DMS 273 treated with DMSO at 0.1 percent for 48 hours (cell line): ENCODE measurements around the gene AIG1.
A peak's percentile ranks its signal among the peaks of the same experiment; 100 is the strongest.
"Not testable (repeated sequence)": the region's sequence is repeated elsewhere in the genome, so short reads cannot be mapped to it uniquely, and the experiment has no call there.

Experiments
- DNase-seq: peaks from one replicate; lab custom pipeline; 2025; lab: John Stamatoyannopoulos, UW

The AIG1 gene

DNA sequence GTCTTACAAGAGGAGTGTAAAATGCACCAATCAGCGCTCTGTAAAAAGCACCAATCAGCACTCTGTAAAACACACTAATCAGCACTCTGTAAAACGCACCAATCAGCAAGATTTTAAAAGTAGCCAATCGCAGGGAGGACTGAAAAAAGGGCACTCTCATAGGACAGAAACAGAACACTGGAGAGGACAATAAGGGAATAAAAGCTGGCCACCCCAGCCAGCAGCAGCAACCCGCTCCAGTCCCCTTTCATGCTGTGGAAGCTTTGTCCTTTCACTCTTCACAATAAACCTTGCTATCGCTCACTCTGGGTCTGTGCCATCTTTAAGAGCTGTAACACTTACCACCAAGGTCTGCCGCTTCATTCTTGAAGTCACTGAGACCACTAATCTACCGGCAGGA lies 1.7 kb upstream of the AIG1 start:
- no peak for DNase-seq

DNA sequence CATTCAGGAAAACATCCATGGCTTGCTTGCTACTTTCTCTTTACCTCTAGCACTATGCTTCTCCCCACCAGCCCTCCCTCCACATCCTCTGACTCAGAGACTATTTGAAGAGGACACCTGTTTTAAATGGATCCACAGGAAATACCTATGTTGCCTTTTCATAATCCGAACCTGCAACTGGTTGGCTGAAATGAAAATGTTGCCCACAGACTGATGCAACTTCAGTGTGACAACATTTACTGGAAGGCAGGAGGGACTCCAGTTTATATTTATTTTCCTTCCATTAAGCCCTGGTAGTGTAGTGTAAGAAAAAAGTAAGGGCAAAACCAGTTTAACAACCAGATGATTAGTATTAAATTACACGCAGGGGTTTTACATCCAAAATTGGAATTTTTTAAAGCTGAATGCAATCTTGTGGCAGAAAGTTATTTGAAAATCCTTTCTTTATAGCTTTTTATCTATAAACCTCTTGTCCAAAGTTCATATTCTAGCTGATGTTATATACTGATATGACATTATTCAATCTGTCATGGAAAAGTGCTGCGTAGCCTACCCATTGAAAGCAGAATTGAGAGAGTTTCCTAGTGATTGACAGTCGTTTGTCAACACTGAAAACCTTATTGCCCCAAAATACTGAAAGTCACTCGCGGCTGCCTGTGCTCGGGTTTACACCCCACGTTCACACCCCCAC lies 881 bp upstream of the AIG1 start:
- no peak for DNase-seq

DNA sequence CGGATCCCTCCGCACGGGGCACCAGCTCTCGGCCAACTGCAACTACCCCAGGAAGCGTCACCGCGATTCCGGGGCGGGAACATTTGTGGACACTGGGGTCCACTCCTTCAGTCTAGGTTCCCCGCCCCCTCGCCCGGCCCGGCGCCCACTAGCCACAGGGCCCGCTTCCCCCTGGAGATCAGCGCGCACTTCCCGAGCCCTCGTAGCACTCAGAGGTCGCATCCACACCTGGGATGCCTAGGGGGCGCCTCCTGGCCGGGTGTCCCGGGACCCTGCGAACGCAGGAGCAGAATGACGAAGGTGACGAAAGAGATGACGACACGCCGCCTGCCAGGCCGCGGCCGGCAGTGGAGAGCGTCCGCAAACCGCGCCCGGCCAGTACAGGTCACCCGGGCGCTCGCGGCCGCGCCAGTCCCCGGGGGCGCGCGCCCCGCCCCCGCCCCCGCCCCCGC lies 309 bp upstream of the AIG1 start:
- peak; percentile 45 for DNase-seq

DNA sequence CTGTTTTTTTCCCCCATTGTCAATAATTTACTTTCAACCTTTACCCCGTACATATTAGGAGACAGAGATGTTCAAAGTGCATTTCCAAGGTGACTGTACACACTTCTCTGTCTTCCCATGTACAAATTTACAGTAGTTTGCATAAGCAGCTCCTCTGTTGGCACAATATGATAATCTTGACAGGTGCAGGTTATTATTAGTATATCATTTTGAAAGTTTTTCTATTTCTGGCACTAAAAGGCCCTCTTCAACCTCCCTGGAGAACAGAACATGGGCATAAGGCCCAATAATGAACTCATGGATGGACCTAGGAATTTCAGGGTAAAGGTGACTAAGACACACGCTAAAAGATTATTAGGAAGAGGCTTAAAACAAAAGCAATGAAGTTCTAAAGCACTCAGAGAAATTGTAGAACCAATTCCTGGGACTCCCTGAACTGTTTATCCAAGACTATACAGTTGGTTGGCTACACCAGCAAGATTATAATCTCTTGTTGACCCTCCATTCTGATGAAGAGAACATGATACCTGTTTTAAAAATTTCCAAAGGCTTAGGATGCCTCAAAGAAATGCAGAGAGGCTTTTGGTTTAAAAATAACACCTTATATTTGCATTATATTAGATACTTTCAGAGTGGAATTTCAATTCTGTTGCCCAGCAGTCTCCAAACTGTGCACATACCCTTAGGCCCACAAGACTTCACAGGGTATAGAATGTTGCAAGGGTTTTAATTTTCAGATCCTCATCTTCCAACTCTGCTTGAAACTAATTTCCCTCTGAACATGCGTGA lies 1.1 kb downstream of the AIG1 start:
- DNase-seq: no peak

DNA sequence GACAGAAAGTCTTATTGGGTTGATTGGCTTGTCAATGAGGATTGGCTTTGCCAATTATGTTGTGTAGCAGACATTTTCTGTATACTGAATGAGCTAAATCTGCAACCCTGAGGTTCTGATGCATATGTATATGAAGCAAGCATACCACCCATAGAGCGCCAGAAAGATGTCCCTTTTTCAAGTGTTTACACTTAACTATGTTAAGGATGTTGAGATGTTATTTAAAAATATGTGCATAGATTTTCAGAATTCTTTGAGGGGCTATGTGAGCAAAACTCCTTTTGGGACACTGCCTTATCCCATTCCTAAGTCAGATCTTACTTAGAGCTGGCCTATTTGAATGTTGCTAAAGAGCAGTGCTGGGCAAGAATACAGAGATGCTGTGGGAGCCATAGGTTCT lies 1.9 kb downstream of the AIG1 start:
- DNase-seq: no peak

DNA sequence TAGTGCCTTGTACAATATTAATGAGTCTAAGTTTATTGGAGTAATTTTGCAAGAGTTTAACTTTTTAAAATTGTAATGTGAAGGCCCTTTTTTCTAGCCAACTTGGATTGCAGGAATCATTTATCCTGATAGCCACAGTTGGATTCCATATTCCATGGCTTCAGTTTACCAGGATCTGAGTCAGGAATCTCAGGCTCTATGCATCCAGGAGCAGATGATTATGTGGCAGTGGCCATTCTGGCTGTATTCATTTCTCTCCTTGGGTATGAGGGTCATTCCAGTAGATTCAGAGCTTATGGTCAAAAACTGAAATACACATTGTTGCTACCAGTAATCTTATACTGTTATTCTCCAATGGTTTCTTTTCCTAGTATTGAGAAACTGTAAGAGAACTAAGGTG lies 2.9 kb downstream of the AIG1 start:
- DNase-seq: no peak

DNA sequence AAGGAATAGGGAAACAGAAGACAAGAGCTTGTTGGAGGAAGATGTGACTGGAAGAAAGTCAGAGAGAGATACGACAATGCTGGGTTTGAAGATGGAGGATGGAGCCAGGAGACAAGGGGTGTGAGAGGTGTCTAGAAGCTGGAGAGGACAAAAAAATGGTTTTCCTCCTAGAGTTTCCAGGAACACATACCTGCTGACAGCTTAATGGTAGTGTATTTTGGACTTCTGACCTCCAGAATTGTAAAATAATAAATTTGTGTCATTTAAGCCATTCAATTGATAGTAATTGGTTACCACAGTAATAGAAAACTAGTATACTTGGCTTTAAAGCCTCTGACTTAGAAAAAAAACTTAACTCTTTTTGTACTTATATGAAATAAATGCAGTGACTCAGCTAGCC lies 3.6 kb downstream of the AIG1 start:
- no peak for DNase-seq

DNA sequence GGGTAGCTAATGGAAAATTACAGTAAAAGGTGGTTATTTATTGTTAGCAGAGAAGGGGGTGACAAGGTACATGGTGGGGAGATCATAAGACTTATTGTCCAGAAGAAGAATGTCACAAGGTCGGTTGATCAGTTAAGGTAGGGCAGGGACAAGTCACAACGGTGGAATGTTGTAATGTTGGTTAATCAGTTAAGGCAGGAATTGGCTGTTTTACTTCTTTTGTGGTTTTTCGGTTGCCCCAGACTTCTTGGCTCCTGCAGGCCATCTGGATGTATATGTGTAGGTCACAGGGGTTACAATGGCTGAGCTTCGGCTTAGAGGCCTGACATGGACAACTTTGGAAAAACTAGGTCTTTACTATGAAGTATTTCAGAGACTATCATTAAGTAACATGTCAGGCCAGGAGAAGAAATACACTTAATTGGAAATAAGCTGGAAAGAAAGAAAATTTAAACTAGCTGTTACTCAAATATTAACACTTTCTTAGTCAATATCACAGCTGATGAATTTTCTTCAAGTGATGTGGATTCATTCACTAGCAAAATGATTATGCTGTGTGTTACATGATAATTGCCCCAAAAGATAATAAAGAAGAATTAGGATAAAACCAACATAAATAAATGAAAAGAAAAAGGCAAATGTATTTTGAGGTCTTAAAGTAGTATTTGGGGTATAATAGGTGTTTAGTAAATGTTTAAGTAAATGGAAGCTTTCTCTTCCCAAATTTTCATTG lies 4.4 kb downstream of the AIG1 start:
- no peak for DNase-seq

DNA sequence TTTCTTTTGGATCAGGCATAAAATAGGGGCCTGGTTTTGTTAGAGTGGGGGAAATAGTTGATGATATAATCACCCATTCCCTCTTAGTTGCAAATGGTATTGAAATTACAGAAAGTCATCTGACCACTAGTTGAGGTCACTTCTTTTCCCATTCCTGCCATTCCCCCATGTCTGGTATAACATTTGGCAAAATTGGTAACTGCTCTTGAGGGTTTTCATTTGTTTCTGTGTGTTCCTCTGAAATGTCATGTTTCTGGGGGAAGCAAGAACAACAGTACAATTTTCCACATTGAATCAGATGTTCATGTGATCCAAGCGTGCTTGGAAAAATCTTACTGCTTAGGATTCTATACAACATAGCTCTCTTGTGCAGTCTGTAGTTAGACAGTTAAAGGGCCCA lies 7.3 kb downstream of the AIG1 start:
- DNase-seq: no peak

DNA sequence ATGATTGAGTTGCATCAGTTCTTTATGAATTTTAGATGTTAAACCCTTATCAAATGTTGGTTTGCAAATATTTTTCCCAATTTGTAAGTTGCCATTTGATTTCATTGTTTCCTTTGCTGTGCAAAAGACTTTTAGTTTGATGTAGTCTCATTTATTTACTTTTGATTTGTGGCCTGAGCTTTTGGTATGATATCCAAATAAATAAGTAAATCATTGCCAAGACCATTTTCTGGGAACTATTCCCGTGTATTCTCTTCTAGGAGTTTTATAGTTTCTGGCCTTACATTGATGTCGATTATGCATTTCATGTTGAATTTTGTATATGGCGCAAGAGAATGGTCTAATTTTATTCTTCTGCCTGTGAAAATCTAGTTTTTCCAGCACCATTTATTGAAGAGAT lies 13.4 kb downstream of the AIG1 start:
- DNase-seq: no peak

DNA sequence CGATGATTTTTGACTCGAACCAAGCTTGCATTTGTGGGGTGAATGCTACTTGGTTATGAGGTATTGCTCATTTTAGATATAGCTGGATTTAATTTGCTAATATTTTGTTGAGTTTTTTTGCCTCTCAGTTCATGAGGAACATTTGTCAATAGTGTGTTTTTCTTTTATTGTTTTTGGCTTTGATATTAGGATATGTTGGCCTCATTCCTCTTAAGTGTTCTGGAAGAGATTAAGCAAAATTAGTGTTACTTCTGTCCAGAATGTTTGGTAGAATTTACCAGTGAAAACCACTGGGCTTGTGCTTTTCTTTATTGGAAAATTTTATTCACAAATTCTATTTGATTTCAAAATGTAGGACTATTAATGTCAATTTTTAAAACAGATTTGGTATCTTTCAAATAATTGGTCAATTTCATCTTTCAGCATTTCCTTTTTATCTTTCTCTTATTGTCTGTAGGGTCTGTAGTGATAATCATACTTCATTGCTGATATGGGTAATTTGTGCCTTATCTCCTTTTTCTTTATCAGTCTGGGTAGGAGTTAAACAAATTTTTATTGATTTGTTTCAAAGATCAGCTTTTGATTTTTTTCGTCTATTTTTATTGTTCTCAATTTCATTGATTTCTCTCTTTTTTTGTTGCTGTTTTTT lies 14.1 kb downstream of the AIG1 start:
- no peak for DNase-seq

DNA sequence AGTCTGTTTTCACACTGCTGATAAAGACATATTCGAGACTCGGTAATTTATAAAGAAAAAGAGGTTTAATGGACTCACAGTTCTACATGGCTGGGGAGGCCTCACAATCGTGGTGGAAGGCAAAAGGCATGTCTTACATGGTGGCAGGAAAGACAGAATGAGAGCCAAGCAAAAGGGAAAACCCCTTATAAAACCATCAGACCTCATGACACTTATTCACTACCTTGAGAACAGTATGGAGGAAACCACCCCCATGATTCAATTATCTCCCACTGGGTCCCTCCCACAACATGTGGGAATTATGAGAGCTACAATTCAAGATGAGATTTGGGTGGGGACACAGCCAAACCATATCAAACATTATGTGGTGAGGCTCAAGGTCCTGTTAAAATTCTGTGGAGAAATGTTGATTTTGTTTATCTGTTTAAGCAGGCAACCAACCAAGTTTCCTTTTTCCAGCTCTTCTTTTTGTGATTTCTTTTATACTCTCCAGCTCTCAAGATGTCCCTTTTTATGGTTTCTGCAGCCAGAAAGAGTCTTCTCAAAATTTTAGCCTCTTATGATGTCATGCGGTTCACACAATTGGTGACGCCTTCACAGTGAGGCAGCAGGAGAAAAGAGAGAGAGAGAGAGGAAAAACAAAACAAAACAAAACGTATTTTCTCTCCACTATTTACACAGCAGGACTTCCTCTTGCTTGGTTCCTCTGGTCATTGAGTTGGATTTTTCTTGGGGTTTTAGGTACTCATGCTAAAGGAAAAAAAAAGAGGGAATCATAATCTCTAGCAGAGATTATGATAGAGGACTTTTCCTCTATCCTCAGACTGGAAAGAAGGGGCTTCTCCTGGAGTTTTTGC lies 18.0 kb downstream of the AIG1 start:
- DNase-seq: no peak

DNA sequence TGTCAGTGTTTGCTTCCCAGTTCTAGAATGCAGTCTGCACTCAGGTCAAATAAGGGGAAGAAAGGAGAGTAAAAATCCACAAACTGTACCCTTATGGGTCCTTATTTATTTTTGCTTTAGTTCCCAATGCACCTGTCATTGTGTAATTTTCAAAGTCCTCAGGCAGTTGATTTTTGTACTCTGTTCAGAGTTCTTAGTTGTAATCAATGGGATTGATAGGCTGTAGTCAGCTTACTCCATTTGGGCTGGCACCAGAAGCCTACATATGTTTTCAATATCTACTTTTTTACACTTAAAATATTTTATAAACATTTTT lies 18.6 kb downstream of the AIG1 start:
- no peak for DNase-seq

DNA sequence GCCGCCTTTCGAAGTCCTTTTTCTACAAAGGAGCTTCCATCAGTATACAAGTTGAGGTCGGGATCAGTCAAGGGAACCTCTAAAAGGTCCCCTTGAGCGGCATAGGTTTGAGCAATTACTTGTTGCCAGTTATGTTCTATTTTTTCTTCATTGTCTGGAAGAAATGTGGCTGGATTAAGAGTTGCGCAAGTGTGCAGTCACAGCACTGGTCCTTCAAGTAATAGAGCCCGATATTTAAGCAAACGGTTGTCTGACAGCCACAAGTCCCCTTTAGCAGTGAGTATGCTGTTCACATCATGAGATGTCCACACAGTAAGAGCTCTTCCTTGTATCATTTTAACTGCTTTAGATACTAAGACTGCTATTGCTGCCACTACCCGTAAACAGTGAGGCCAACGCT lies 21.6 kb downstream of the AIG1 start:
- not testable (repeated sequence) for DNase-seq

DNA sequence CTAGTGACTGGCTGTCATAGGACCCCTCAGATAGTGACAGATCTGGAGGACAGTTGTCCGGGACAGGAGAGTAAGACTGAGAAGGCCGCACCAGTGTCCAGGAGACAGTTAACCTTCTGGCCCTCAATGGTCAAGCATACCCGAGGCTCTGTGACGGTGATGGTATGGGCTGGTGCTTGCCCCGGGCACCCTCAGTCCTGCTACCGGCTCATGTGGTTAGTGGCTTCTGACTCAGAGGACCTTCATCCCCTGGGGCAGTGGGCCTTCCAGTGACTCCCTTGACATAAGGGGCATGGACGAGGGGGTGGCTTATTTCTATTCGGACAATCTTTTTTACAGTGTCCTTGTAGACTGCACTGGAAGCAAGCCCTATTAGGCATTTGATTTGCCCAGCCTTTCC lies 23.3 kb downstream of the AIG1 start:
- not testable (repeated sequence) for DNase-seq

DNA sequence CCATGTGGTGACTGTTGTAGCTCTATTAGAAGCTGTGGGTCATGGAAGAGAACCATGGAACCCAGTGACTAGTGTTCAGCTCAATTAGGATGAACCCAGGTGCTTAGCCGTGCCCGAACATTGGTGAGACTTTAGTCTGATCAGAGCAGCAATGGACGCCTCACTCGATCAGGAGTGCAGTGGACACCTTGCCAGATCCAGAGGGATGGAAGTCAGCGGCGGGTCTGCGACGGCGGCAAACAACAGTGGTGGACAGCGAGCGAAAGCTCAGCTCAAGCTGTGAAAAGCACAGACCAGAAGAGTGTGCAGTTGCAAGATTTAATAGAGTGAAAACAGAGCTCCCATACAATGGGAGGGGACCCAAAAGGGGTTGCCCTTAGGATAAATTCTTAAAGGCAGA lies 26.6 kb downstream of the AIG1 start:
- not testable (repeated sequence) for DNase-seq

DNA sequence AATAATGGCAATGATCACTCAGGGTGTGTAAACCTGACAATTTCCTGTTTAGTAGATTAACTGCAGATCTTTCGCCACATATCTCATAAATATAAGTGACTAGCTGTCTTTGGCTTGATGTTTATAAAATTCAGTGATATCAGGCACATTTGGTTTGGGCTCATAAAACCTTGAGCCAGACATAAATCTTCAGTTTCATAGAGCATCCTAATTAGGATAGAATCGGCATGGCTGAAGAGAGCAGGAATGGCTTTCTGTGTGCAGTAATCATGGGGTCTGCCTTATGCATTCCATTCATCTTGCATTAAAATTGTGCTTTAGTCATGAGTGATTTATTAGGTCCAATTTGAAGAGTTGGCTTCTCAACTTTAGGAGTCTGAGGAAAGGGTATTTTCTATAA lies 27.2 kb downstream of the AIG1 start:
- no peak for DNase-seq

DNA sequence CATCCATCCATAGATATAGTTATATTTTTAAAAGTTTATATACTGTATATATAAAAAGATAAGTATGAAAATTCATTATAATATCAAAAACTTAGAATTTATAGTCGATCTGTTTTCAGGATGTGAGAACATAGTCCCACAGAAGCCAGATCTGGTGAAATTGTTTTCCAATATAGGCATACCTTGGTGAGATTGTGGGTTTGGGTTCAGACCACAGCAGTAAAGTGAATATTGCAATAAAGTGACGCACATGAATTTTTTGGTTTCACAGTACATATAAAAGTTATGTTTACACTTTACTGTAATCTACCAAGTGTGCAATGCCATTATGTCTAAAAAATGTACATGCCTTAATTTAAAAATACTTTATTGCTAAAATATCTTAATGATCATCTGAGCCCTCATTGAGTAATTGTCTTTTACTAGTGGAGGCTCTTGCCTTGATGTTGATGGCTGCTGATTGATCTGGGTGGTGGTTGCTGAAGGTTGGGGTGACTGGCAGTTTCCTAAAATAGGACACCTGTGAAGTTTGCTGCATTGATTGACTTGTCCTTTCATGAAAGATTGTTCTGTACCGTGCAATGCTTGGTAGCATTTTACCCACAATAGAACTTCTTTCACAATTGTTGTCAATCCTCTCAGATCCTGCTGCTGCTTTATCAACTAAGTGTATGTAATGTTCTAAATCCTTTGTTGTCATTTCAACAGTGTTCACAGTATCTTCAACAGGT lies 29.8 kb downstream of the AIG1 start:
- no peak for DNase-seq

DNA sequence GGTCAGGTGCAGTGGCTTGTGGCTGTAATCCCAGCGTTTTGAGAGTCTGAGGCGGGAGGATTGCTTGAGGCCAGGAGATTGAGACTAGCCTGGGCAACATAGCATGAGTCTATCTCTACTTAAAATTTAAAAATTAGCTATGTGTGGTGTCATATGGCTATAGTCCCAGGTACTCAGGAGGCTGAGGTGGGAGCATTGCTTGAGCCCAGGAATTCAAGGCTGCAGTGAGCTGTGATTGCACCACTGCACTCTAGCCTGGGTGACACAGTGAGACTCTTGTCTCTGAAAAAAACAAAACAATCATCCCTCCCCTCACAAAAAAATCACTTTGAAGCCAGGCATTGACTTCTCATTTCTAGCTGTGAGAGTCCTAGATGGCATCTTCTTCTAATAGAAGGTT lies 32.1 kb downstream of the AIG1 start:
- DNase-seq: no peak

DNA sequence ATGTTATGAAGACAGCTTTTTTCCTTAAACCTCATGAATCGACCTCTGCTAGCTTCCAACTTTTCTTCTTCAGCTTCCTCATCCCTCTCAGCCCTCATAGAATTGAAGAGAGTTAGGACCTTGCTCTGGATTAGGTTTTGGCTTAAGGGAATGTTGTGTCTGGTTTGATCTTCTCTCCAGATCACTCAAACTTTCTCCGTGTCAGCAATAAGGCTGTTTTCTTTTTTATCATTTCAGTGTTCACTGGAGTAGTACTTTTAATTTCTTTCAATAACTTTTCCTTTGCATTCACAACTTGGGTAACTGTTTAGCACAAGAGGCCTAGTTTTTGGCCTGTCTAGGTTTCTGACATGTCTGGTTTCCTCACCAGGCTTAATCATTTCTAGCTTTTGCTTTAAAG lies 32.6 kb downstream of the AIG1 start:
- DNase-seq: no peak

DNA sequence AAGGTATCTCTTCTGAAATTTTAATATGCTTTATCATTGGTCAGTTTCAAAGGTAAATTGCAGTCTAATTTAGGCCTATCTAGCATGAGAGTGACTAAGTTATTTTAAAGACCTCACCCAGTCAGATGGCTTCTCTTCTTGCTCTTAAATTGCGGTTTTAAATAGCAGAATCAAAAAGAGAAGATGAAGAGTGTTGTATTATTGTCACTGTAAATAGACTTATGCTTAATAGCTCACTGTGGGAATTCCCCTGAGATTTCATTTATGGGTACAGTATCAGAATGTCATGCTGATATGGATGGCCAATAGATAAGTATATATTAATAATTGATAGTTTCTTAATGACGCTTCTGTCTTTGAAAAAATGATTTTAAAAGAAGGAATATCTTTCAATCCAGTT lies 35.7 kb downstream of the AIG1 start:
- no peak for DNase-seq
